ENCODE data around the gene SLC14A1.

SLC14A1 gene

GRCh38 chr18:45801416-45802004, 77.5 kb downstream of the SLC14A1 start:
- DNase-seq (ENCODE audit: low read depth in 3 of 3): no peak
